A673 (cell line): Measurements from ENCODE around the gene TBC1D25. TPM values are rescaled to one million over a fixed set of nuclear protein-coding genes. Genes with fewer than 3 reads are reported as not detected.

Source experiments
- BruUV-seq: library from RNA; stranded (reverse); fragments of 400-500 nt; replicated peaks from 2 replicates; lab custom pipeline; 2021; lab: Mats Ljungman, UMichigan
- CTCF ChIA-PET: fragments of 300-600 bp; sonication (Branson Sonifier 250); formaldehyde crosslinking; loops from one replicate; lab custom pipeline; 2022; ENCODE audit warnings: antibody characterized with exemption; lab: Charles Lee
- POLR2A ChIA-PET: fragments of 300-600 bp; sonication (Branson Sonifier 250); formaldehyde crosslinking; loops from one replicate; lab custom pipeline; 2022; ENCODE audit warnings: antibody characterized with exemption; ENCODE audit not compliant: low non-redundant PET; lab: Charles Lee
- DNase-seq: peaks from one replicate; pipeline ENCODE4 v3.0.0-alpha.2; 2015; ENCODE audit warnings: low spot score
- H3K27ac ChIP-seq: fragments of 200-600 bp; sonication (generic); 2 replicates; pipeline ENCODE4 v1.5.1; 2016; ENCODE audit warnings: mixed run types, low read depth, mild to moderate bottlenecking, mixed read lengths, antibody characterized with exemption, low read length; ENCODE audit not compliant: poor library complexity, severe bottlenecking
- H3K27me3 ChIP-seq: fragments of 200-600 bp; sonication (generic); replicated peaks from 2 replicates; pipeline ENCODE4 v1.6.1; 2017; ENCODE audit warnings: mixed run types, low read depth, mild to moderate bottlenecking, mixed read lengths, antibody characterized with exemption, low read length; ENCODE audit not compliant: insufficient read depth, poor library complexity
- H3K36me3 ChIP-seq: fragments of 200-600 bp; sonication (generic); 2 replicates; pipeline ENCODE4 v1.6.1; 2016; ENCODE audit warnings: mixed run types, mild to moderate bottlenecking, mixed read lengths, antibody characterized with exemption, low read length; ENCODE audit not compliant: insufficient read depth, poor library complexity, severe bottlenecking
- H3K4me1 ChIP-seq: fragments of 200-600 bp; sonication (generic); 2 replicates; pipeline ENCODE4 v1.6.1; 2017; ENCODE audit warnings: mixed run types, mild to moderate bottlenecking, mixed read lengths, antibody characterized with exemption, low read length; ENCODE audit not compliant: insufficient read depth, poor library complexity, severe bottlenecking
- H3K4me3 ChIP-seq: fragments of 200-600 bp; sonication (generic); 2 replicates; pipeline ENCODE4 v1.5.1; 2016; ENCODE audit warnings: low read depth, mixed run types, mild to moderate bottlenecking, mixed read lengths, low read length; ENCODE audit not compliant: poor library complexity, severe bottlenecking
- H3K9me3 ChIP-seq: fragments of 200-600 bp; sonication (generic); 2 replicates; pipeline ENCODE4 v1.6.1; 2016; ENCODE audit warnings: mixed run types, low read depth, mild to moderate bottlenecking, mixed read lengths, antibody characterized with exemption, low read length; ENCODE audit not compliant: poor library complexity, severe bottlenecking
- EZH2 ChIP-seq: fragments of 200-600 bp; sonication (generic); IDR thresholded peaks from 2 replicates; pipeline ENCODE4 v1.6.1; 2017; ENCODE audit warnings: borderline replicate concordance, low read depth, mild to moderate bottlenecking, mixed read lengths, antibody characterized with exemption, low read length; ENCODE audit not compliant: poor library complexity, severe bottlenecking
- intact Hi-C: fragments of 100-400 bp; cut with micrococcal nuclease; formaldehyde crosslinking; loops from one replicate; pipeline ENCODE4 v1.10.0; 2022; ENCODE audit not compliant: unreplicated experiment
- total RNA-seq: library from RNA; stranded (reverse); gene quantifications from 2 replicates; pipeline ENCODE4 v1.2.3, GENCODE V29; 2021
- TF ChIP-seq, protein P1 (sequence below): fragments of 300-800, 200-600 bp; sonication (generic); conservative IDR thresholded peaks from 2 replicates; pipeline ENCODE4 v1.5.1; 2017; ENCODE audit warnings: low read depth, mild to moderate bottlenecking, antibody characterized with exemption, low read length, moderate library complexity, mixed read lengths

TBC1D25 gene
- total RNA-seq, 1 experiment from 2014 or later, result 10.8 TPM

DNA sequence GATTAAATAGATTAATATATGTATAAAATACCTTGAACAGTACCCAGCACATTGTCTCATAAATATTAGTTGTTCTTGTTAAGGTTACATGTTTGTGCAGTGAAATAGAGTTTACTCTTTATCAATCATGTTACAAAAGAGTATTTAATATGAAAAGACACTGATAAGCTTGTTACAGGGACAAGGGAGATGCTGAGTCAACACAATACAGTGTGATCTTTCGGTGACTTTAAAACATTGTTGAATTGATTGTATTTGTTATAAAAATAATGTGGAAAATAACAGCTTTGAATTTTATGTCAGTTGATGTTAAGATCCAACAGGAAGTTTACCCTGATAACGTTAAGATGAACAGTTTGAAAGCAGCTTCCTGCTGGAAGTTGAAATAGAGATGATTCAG is 56.4 kb downstream of the TBC1D25 start:
- POLR2A ChIA-PET, result interaction anchor here (0.7 kb wide), 1 partner anchor 22 kb away, joined by 16 read pairs; no protein-coding TSS in a partner anchor
- DNase-seq, result no peak
- no peaks in the 10 kb centered on the region for H3K9me3 ChIP-seq
- H3K4me1 ChIP-seq, result no peaks in the 10 kb centered on the region
- no peak overlapping the region for H3K4me3 ChIP-seq
- CTCF ChIA-PET, result interaction anchor here (0.7 kb wide), 1 partner anchor 102 kb away, joined by 4 read pairs; no protein-coding TSS in a partner anchor
- TF ChIP-seq, protein P1, sequence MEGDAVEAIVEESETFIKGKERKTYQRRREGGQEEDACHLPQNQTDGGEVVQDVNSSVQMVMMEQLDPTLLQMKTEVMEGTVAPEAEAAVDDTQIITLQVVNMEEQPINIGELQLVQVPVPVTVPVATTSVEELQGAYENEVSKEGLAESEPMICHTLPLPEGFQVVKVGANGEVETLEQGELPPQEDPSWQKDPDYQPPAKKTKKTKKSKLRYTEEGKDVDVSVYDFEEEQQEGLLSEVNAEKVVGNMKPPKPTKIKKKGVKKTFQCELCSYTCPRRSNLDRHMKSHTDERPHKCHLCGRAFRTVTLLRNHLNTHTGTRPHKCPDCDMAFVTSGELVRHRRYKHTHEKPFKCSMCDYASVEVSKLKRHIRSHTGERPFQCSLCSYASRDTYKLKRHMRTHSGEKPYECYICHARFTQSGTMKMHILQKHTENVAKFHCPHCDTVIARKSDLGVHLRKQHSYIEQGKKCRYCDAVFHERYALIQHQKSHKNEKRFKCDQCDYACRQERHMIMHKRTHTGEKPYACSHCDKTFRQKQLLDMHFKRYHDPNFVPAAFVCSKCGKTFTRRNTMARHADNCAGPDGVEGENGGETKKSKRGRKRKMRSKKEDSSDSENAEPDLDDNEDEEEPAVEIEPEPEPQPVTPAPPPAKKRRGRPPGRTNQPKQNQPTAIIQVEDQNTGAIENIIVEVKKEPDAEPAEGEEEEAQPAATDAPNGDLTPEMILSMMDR, result no peak
- no peak for TF ChIP-seq EZH2
- intact Hi-C loops, result loop anchor here (5.0 kb wide), 1 partner anchor 321 kb away; the partner anchor contains the start of gene PIM2
- peaks cover 18% of the 10 kb centered on the region for H3K36me3 ChIP-seq
- H3K27ac ChIP-seq, result no peak overlapping the region
- BruUV-seq, result no TSS peak
- H3K27me3 ChIP-seq, result no peaks in the 10 kb centered on the region

DNA sequence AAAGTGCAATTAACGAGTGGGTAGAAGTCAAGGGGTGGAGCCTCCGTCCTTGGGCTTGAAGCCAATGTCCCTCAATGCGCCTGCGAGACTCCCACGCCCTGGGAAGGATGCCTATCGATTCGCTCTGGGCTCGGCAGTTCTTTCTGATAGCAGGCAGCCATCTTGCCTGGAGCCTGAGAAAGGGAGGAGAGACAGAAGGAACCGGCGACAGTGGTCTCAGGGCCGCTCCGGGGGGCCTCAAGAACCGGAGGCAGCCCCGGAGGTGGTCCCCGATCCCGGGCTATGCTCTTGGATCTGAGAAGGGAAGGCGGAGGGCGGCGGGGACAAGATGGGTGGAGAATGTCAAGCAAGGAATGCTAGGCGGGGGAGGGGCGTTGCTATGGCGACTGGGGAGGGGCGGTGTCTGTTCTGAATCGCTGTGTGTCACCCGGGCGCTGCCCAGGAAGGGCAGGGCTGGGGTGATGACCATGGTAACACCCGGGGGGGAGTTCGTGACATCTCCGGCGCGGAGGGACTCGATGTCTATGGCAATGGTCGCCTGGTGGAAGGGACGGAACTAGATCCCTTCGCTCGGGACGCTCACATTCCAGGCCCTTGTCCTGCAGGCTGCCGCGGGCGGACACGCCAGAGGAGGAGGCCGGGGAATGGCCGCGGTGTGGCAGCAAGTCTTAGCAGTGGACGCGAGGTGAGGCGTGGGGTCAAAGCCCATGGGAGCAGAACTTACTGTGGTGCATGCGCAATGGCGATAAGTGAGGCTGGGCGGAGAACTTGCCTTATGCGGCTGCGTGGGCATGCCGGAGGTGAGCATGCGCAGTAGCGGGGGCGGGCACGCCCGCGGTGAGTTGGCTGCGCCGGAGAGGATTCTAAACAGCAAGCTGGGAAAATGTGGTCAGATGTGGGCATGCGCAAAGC is 58.1 kb downstream of the TBC1D25 start, which contains the start of gene WDR13:
Gene WDR13 (plus strand): TSS at position 140 of the 912 bp plus-strand sequence. CDS start 505 bp downstream, at position 645.
- DNase-seq, result peak; percentile 94
- Histone ChIP-seq H3K27me3 (no peaks in the 10 kb centered on the region), H3K9me3 (no peaks in the 10 kb centered on the region), H3K4me1 (no peaks in the 10 kb centered on the region), H3K36me3 (peaks cover 18% of the 10 kb centered on the region), H3K27ac (peak within 1 kb of the TSS; percentile 96), H3K4me3 (peak within 1 kb of the TSS; percentile 69)
- BruUV-seq, result TSS peak; percentile 41
- ChIA-PET POLR2A (interaction anchor here (0.5 to 0.7 kb wide), 2 partner anchors 70 to 73 kb away, joined by 6 to 8 read pairs; no protein-coding TSS in a partner anchor), CTCF (interaction anchor here (0.7 kb wide), 1 partner anchor 314 kb away, joined by 4 read pairs; the partner anchor contains the start of gene SLC35A2)
- intact Hi-C loops, result loop anchor here (5.0 kb wide), 1 partner anchor 320 kb away; the partner anchor contains the start of gene PIM2
- no peak for TF ChIP-seq EZH2
- TF ChIP-seq, protein P1, result no peak

DNA sequence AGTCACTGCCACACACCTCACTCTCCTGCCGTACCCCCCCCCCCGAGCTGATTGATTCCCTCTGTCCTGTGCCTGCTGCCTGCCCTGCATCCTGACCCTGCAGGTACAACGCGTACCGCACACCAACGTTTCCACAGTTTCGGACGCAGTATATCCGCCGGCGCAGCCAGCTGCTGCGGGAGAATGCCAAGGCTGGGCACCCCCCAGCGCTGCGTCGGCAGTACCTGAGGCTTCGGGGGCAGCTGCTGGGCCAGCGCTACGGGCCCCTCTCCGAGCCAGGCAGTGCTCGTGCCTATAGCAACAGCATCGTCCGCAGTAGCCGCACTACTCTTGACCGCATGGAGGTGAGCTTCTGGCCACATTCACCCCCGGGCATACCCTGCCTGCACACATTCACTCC is 59.1 kb downstream of the TBC1D25 start:
- Histone ChIP-seq H3K36me3 (peaks cover 20% of the 10 kb centered on the region), H3K4me3 (peak overlapping the region; percentile 69), H3K4me1 (no peaks in the 10 kb centered on the region), H3K9me3 (no peaks in the 10 kb centered on the region), H3K27ac (no peak overlapping the region), H3K27me3 (no peaks in the 10 kb centered on the region)
- intact Hi-C loops, result loop anchor here (5.0 kb wide), 1 partner anchor 319 kb away; the partner anchor contains the start of gene PIM2
- ChIA-PET POLR2A (interaction anchor here (0.5 kb wide), 1 partner anchor 72 kb away, joined by 8 read pairs; no protein-coding TSS in a partner anchor), CTCF (no interaction called here)
- BruUV-seq, result no TSS peak
- TF ChIP-seq, protein P1, result no peak
- no peak for TF ChIP-seq EZH2
- DNase-seq, result no peak
